Keratinocyte (primary cell): ENCODE results near the gene ANKRD28. TPM values are rescaled to one million over a fixed set of nuclear protein-coding genes. Genes with fewer than 3 reads are reported as not detected.
"Not testable (repeated sequence)": the region's sequence is repeated elsewhere in the genome, so short reads cannot be mapped to it uniquely, and the experiment has no call there.

Experiments used
- DNase-seq: peaks from one replicate; pipeline ENCODE4 v3.0.0-alpha.2; 2011; ENCODE audit warnings: low read depth, missing footprints, low spot score
- FAIRE-seq: peaks from 2 replicates; lab custom pipeline; 2011; peaks lifted over from hg19 to GRCh38; lab: Jason Lieb, UNC
- H2AFZ ChIP-seq: 2 replicates; pipeline ENCODE4 v1.6.0; 2012; ENCODE audit warnings: low read length, control low read depth, inconsistent platforms; ENCODE audit not compliant: control insufficient read depth
- H3K27ac ChIP-seq: 2 replicates; pipeline ENCODE4 v1.5.1; 2011; ENCODE audit warnings: low read length; ENCODE audit not compliant: control insufficient read depth, insufficient read depth
- H3K27me3 ChIP-seq: 3 replicates; pipeline ENCODE4 v1.6.0; 2011; ENCODE audit warnings: low read length; ENCODE audit not compliant: control insufficient read depth, insufficient read depth; ENCODE audit errors: extremely low read depth
- H3K36me3 ChIP-seq, 2 experiments: 2 replicates in 1 of 2; 3 replicates in 1 of 2; pipeline ENCODE4 v1.5.1; 2011; ENCODE audit warnings: low read length in 2 of 2, mild to moderate bottlenecking in 1 of 2; ENCODE audit not compliant: control insufficient read depth in 2 of 2, insufficient read depth in 2 of 2; ENCODE audit errors: extremely low read depth in 1 of 2
- H3K4me1 ChIP-seq: 3 replicates; pipeline ENCODE4 v1.5.1; 2011; ENCODE audit warnings: low read length; ENCODE audit not compliant: control insufficient read depth, insufficient read depth; ENCODE audit errors: extremely low read depth
- H3K4me2 ChIP-seq: 3 replicates; pipeline ENCODE4 v1.6.0; 2011; ENCODE audit warnings: low read depth, low read length; ENCODE audit not compliant: control insufficient read depth, insufficient read depth; ENCODE audit errors: extremely low read depth
- H3K4me3 ChIP-seq, 3 experiments: fragments of 200-600 bp in 1 of 3; sonication (generic) in 1 of 3; 2 replicates in 2 of 3; 3 replicates in 1 of 3; pipeline ENCODE4 v1.5.1; 2011 to 2016; ENCODE audit warnings: low read length in 3 of 3, mild to moderate bottlenecking in 3 of 3, control low read depth in 2 of 3, inconsistent platforms in 1 of 3, low read depth in 1 of 3, mixed read lengths in 1 of 3, mixed run types in 1 of 3, moderate library complexity in 1 of 3; ENCODE audit not compliant: control insufficient read depth in 2 of 3, insufficient read depth in 2 of 3; ENCODE audit errors: extremely low read depth in 1 of 3
- H3K79me2 ChIP-seq: 2 replicates; pipeline ENCODE4 v1.6.0; 2012; ENCODE audit warnings: low read length; ENCODE audit not compliant: control insufficient read depth, insufficient read depth
- H3K9ac ChIP-seq: 3 replicates; pipeline ENCODE4 v1.6.0; 2011; ENCODE audit warnings: low read length; ENCODE audit not compliant: control insufficient read depth, insufficient read depth; ENCODE audit errors: extremely low read depth
- H3K9me1 ChIP-seq: 3 replicates; pipeline ENCODE4 v1.6.0; 2011; ENCODE audit warnings: low read length; ENCODE audit not compliant: control insufficient read depth, insufficient read depth; ENCODE audit errors: extremely low read depth
- H3K9me3 ChIP-seq: 2 replicates; pipeline ENCODE4 v1.5.1; 2012; ENCODE audit warnings: low read depth, low read length; ENCODE audit not compliant: control insufficient read depth
- H4K20me1 ChIP-seq: 3 replicates; pipeline ENCODE4 v1.6.0; 2011; ENCODE audit warnings: low read length; ENCODE audit not compliant: control insufficient read depth, insufficient read depth; ENCODE audit errors: extremely low read depth
- EZH2 ChIP-seq: IDR thresholded peaks from one replicate; pipeline ENCODE4 v1.6.1; 2012; ENCODE audit warnings: inconsistent platforms, mild to moderate bottlenecking, low read length, moderate library complexity
- dilution Hi-C: fragments of 300-500 bp; cut with MboI; formaldehyde crosslinking; loops from one replicate; pipeline ENCODE4 v1.7.0; 2020; ENCODE audit warnings: low sequenced_read_pairs; ENCODE audit not compliant: extremely low pct_ligation_motif_present
- polyA plus RNA-seq, 5 experiments: library from polyadenylated mRNA; depleted of rRNA in 3 of 5; stranded (reverse) in 3 of 5; stranded (forward) in 1 of 5; unstranded in 1 of 5; fragments of >200 nt; gene quantifications; 1 replicate in 1 of 5; 2 replicates in 3 of 5; 3 replicates in 1 of 5; pipeline versions ENCODE4 v1.2.1 to v1.2.3, GENCODE V29; 2011 to 2012; ENCODE audit warnings: missing spikeins in 2 of 5, low read depth in 1 of 5, low replicate concordance in 1 of 5
- TF ChIP-seq, protein P1 (sequence below), 3 experiments: IDR thresholded peaks in 1 of 3; conservative IDR thresholded peaks in 1 of 3; optimal IDR thresholded peaks in 1 of 3; 2 replicates in 2 of 3; 3 replicates in 1 of 3; pipeline versions ENCODE3 to v1.5.1; 2011; ENCODE audit warnings: low read length in 3 of 3, mild to moderate bottlenecking in 3 of 3, moderate library complexity in 2 of 3, control low read depth in 1 of 3, inconsistent platforms in 1 of 3; ENCODE audit not compliant: insufficient read depth in 2 of 3; ENCODE audit errors: extremely low read depth in 1 of 3

Gene ANKRD28
- polyA plus RNA-seq, 1 donor (not counting 4 experiments of a cell fraction or from before 2014, with no cell fraction given): 32.7 TPM

DNA sequence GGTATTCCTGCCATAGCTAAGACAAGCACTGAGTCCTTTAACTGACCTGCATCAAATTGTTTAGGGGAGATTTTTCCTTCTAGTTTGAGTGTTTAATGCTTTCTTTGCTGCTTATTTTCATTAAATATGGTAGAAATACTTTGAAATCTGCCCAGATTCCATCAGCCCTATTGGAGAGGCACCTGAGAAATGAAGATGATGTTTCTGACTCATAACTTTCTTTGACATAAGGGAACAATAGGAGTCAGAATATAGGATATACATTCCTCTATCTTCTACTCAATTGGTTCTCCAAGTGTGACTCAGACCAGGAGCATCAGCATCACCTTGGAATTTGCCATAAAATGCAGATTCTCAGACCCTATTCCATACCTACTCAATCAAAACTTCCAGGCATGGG is 168.8 kb downstream of the ANKRD28 start:
- Histone ChIP-seq H4K20me1 (no peaks in the 10 kb centered on the region), H3K9ac (no peak overlapping the region), H3K4me3 (no peak overlapping the region), H3K79me2 (no peaks in the 10 kb centered on the region), H2AFZ (no peak overlapping the region), H3K9me3 (no peaks in the 10 kb centered on the region), H3K36me3 (no peaks in the 10 kb centered on the region), H3K27me3 (no peaks in the 10 kb centered on the region), H3K4me2 (no peak overlapping the region), H3K27ac (no peak overlapping the region), H3K9me1 (no peaks in the 10 kb centered on the region), H3K4me1 (peaks cover 18% of the 10 kb centered on the region)
- no peak for DNase-seq
- dilution Hi-C loops: no loop called here
- FAIRE-seq: no peak
- no peak for TF ChIP-seq EZH2
- TF ChIP-seq, protein P1, sequence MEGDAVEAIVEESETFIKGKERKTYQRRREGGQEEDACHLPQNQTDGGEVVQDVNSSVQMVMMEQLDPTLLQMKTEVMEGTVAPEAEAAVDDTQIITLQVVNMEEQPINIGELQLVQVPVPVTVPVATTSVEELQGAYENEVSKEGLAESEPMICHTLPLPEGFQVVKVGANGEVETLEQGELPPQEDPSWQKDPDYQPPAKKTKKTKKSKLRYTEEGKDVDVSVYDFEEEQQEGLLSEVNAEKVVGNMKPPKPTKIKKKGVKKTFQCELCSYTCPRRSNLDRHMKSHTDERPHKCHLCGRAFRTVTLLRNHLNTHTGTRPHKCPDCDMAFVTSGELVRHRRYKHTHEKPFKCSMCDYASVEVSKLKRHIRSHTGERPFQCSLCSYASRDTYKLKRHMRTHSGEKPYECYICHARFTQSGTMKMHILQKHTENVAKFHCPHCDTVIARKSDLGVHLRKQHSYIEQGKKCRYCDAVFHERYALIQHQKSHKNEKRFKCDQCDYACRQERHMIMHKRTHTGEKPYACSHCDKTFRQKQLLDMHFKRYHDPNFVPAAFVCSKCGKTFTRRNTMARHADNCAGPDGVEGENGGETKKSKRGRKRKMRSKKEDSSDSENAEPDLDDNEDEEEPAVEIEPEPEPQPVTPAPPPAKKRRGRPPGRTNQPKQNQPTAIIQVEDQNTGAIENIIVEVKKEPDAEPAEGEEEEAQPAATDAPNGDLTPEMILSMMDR (optimal IDR thresholded peaks at IDR 0.05 in 1 of 3, IDR thresholded peaks at IDR 0.05 in 1 of 3, conservative IDR thresholded peaks at IDR 0.05 in 1 of 3; ENCODE audit: extremely low read depth in 1 of 3, insufficient read depth in 2 of 3, low read length in 3 of 3): no peak

DNA sequence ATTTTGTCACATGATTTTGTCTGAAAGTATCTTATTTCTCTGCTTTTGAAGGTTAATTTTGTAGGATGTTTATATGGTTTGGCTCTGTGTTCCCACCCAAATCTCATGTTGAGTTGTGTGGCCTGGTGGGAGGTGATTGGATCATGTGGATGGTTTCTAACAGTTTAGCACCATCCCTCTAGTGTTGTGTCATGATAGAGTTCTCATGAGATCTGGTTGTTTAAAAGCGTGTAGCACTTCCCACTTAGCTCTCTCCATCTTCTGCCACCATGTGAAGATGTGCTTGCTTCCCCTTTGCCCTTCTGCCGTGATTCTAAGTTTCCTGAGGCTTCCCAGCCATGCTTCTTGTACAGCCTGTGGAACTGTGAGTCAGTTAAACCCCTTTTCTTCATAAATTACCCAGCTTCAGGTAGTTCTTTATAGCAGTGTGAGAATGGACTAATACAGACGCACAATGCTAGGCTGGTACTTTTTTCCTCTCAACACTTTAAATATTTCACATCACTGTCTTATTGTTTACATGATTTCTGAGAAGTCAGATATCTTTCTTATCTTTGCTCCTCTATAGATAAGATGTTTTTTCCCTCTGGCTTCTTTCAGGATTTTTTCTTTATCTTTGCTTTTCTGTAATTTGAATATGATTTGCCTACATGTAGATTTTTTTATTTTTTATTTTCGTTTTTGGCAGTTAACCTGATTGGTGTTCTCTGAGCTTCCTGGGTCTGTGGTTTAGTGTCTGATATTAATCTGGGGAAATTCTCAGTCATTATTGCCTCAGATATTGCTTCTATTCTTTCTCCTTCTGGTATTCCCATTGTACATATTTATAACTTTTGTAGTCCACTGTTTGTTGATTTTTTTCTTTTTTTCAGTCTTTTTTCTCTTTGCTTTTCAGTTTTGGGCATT is 174.0 kb downstream of the ANKRD28 start:
- Histone ChIP-seq H3K79me2 (no peaks in the 10 kb centered on the region), H3K27ac (no peak overlapping the region), H3K9me1 (no peaks in the 10 kb centered on the region), H3K36me3 (no peaks in the 10 kb centered on the region), H2AFZ (no peak overlapping the region), H3K27me3 (no peaks in the 10 kb centered on the region), H3K9ac (no peak overlapping the region), H4K20me1 (no peaks in the 10 kb centered on the region), H3K4me2 (no peak overlapping the region), H3K9me3 (no peaks in the 10 kb centered on the region), H3K4me1 (no peaks in the 10 kb centered on the region), H3K4me3 (no peak overlapping the region)
- no peak for FAIRE-seq
- TF ChIP-seq EZH2: no peak
- TF ChIP-seq, protein P1 (optimal IDR thresholded peaks at IDR 0.05 in 1 of 3, IDR thresholded peaks at IDR 0.05 in 1 of 3, conservative IDR thresholded peaks at IDR 0.05 in 1 of 3; ENCODE audit: extremely low read depth in 1 of 3, insufficient read depth in 2 of 3, low read length in 3 of 3): no peak
- DNase-seq: no peak
- dilution Hi-C loops: no loop called here

DNA sequence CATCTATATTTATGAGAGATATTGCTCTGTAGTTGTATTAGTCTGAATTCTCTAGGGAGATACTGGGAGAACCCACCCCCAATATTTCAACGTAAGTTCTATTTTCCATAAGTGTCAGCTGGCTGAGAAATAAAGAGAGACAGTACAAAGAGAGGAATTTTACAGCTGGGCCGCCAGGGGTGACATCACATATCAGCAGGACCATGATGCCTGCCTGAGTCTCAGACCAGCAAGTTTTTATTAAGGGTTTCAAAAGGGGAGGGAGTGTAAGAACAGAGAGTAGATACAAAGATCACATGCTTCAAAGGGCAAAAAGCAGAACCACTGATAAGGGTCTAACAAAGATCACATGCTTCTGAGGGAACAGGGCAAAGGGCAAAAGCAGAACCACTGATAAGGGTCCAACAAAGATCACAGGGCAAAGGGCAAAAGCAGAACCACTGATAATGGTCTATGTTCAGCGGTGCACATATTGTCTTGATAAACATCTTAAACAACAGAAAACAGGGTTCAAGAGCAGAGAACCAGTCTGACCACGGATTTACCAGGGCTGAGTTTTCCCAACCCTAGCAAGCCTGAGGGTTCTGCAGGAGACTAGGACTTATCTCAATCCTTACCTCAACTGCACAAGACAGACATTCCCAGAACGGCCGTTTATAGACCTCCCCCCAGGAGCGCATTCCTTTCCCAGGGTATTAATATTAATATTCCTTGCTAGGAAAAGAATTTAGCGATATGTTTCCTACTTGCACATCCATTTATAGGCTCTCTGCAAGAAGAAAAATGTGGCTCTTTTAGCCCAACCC is 177.9 kb downstream of the ANKRD28 start:
- H3K27ac ChIP-seq, H3K4me3 ChIP-seq, H3K9me1 ChIP-seq, H3K79me2 ChIP-seq, FAIRE-seq, H3K4me1 ChIP-seq, H2AFZ ChIP-seq, H3K36me3 ChIP-seq, H4K20me1 ChIP-seq, DNase-seq, H3K27me3 ChIP-seq, H3K9ac ChIP-seq, H3K4me2 ChIP-seq, H3K9me3 ChIP-seq, dilution Hi-C loops: not testable (repeated sequence)
